Transverse colon (tissue), 4 donors: ENCODE data around the gene ABHD16B.

Experiments
- EP300 ChIP-seq: sonication (generic); formaldehyde crosslinking; IDR thresholded peaks from one replicate; pipeline ENCODE4 v1.6.1; 2017; ENCODE audit warnings: antibody characterized with exemption, low read depth
- POLR2A ChIP-seq: fragments of 450-650 bp; IDR thresholded peaks from one replicate; pipeline ENCODE4 v1.6.1; 2016; ENCODE audit warnings: antibody characterized with exemption, mild to moderate bottlenecking, moderate library complexity
- POLR2AphosphoS5 ChIP-seq, 3 donors: sonication (generic); formaldehyde crosslinking; IDR thresholded peaks; one replicate each; pipeline ENCODE4 v1.6.1; 2016; ENCODE audit warnings: antibody characterized with exemption in 3 of 3
- TF ChIP-seq, protein P1 (sequence below), 5 experiments: fragments of 200-600 bp in 3 of 5; fragments of 450-650 bp in 2 of 5; sonication (generic) in 3 of 5; IDR thresholded peaks; 1 replicate in 2 of 5; 2 replicates in 3 of 5; pipeline ENCODE4 v1.5.1; 2016 to 2017; ENCODE audit warnings: antibody characterized with exemption in 5 of 5, inconsistent platforms in 3 of 5, mild to moderate bottlenecking in 2 of 5, moderate library complexity in 1 of 5

DNA sequence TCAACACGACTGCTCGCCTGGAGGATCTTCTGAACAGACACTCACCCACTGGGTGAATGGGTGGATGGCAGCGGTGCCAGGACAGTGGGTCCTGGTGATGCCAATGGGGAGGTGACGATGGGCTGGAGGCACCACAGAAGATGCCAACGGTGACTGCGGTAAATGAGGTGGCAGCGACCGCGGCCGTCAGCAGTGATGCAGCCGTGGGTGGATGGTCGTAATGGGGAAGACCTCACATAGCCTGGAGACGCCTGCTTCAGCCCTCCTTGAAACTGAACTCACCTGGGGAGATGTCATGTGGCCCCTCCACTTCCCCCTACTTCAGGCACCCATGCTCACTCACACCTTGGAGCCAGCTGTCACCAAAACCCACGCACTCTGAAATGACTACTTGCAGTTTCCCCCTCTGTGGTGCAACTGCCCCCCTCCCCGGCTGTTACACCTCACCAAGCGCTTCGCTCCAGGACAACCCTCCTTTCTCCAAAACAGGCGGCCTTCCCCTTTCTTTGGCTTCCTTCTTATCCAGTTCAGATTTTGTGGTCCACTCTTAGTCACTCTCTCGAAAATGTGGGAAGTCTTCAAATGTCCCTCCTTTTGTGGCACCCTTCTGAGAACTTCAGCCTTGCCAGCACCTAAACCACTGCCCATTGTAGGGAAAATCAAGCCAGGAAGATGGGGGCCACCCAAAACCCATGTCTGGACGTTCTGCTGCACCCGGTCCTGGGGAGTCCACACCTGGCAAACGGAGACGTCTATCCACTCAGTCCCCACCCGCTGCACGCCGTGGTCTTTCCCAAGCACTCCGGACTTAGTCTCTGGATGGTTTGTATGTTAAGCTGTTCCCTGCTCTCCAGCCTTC lies 10.4 kb upstream of the ABHD16B start:
- TF ChIP-seq EP300 (no peak), POLR2AphosphoS5 (IDR thresholded peaks at IDR 0.05) (no peak), POLR2A (no peak)
- TF ChIP-seq, protein P1, sequence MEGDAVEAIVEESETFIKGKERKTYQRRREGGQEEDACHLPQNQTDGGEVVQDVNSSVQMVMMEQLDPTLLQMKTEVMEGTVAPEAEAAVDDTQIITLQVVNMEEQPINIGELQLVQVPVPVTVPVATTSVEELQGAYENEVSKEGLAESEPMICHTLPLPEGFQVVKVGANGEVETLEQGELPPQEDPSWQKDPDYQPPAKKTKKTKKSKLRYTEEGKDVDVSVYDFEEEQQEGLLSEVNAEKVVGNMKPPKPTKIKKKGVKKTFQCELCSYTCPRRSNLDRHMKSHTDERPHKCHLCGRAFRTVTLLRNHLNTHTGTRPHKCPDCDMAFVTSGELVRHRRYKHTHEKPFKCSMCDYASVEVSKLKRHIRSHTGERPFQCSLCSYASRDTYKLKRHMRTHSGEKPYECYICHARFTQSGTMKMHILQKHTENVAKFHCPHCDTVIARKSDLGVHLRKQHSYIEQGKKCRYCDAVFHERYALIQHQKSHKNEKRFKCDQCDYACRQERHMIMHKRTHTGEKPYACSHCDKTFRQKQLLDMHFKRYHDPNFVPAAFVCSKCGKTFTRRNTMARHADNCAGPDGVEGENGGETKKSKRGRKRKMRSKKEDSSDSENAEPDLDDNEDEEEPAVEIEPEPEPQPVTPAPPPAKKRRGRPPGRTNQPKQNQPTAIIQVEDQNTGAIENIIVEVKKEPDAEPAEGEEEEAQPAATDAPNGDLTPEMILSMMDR (IDR thresholded peaks at IDR 0.05) = no peak
